Measurements from ENCODE around the gene HARS1.
"Not testable (repeated sequence)": the region's sequence is repeated elsewhere in the genome, so short reads cannot be mapped to it uniquely, and the experiment has no call there.

- not testable (repeated sequence) for TF ChIP-seq CTCF (IDR thresholded peaks at IDR 0.05); EP300 (IDR thresholded peaks at IDR 0.05; ENCODE audit: low read depth); POLR2A (IDR thresholded peaks at IDR 0.05); POLR2AphosphoS5 (IDR thresholded peaks at IDR 0.05)
These were observed 30.8 kb downstream of the HARS1 start for GRCh38 chr5:140660371-140660770.

Measured in transverse colon (tissue), 4 donors.